ENCODE data around the gene DPYSL5.

DNA sequence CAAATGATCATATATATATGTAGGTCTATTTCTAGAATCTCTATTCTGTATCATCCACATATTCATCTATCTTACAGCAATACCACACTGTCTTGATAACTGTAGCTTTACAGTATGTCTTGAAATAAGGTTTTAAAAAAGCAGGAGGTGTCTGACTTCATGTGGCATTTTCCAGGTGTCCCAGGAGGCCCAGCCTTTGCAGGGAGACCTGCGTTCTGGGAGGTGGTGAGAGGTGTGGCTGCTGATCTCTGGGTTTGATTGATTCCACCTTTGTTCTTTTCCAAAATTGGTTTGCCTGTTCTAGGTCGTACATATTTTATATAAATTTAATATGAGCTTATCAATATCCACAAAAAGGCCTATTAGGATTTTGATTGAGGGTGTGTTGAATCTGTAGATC lies 26.6 kb downstream of the DPYSL5 start:
- TF ChIP-seq POLR2A (IDR thresholded peaks at IDR 0.05) (no peak), CTCF (IDR thresholded peaks at IDR 0.05) (no peak), POLR2AphosphoS5 (IDR thresholded peaks at IDR 0.05) (no peak), EP300 (IDR thresholded peaks at IDR 0.05) (no peak)
